GM12878 (cell line): Measurements from ENCODE around the gene NANOS2.

Source experiments
- GABPA ChIP-seq: IDR thresholded peaks from 2 replicates; pipeline ENCODE4 v1.6.1; 2014; ENCODE audit warnings: antibody characterized with exemption, low read depth, mild to moderate bottlenecking, inconsistent platforms
- POLR2A ChIP-seq: IDR thresholded peaks from 2 replicates; pipeline ENCODE4 v1.6.1; 2011; ENCODE audit warnings: low read depth, mild to moderate bottlenecking, low read length
- POLR2AphosphoS5 ChIP-seq: IDR thresholded peaks from 2 replicates; pipeline ENCODE4 v1.6.1; 2011; ENCODE audit warnings: mild to moderate bottlenecking, low read length, inconsistent platforms
- ZNF384 ChIP-seq: IDR thresholded peaks from 2 replicates; pipeline ENCODE4 v1.6.1; 2012; ENCODE audit warnings: low read depth, mild to moderate bottlenecking, low read length, improper control_type of control experiment, borderline replicate concordance
- TF ChIP-seq, protein P1 (sequence below), 3 experiments: IDR thresholded peaks in 2 of 3; conservative IDR thresholded peaks in 1 of 3; 2 replicates each; pipeline ENCODE4 v1.5.1; 2011; ENCODE audit warnings: low read depth in 3 of 3, low read length in 3 of 3, mild to moderate bottlenecking in 3 of 3, control low read depth in 2 of 3, moderate library complexity in 2 of 3, inconsistent platforms in 1 of 3, mixed read lengths in 1 of 3; ENCODE audit not compliant: control insufficient read depth in 2 of 3, insufficient read depth in 1 of 3; ENCODE audit errors: extremely low read depth in 1 of 3

DNA sequence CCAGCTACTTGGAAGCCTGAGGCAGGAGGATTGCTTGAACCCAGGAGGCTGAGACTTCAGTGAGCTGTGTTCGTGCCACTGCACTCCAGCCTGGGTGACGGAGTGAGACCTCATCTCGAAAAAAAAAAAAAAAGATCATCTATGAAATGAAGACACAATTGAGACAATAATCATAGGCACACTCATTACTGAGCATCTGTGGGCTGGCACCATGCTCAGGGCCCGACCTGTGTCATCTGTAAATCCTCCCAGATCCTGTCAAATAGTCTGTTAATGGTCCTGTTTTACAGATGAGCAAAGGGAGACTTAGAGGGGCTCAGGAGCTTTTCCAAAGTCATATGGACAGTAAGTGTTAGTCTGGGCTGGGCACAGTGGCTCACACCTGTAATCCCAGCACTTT is 4.1 kb upstream of the NANOS2 start:
- TF ChIP-seq POLR2A (no peak), POLR2AphosphoS5 (no peak), ZNF384 (no peak), GABPA (no peak)
- TF ChIP-seq, protein P1, sequence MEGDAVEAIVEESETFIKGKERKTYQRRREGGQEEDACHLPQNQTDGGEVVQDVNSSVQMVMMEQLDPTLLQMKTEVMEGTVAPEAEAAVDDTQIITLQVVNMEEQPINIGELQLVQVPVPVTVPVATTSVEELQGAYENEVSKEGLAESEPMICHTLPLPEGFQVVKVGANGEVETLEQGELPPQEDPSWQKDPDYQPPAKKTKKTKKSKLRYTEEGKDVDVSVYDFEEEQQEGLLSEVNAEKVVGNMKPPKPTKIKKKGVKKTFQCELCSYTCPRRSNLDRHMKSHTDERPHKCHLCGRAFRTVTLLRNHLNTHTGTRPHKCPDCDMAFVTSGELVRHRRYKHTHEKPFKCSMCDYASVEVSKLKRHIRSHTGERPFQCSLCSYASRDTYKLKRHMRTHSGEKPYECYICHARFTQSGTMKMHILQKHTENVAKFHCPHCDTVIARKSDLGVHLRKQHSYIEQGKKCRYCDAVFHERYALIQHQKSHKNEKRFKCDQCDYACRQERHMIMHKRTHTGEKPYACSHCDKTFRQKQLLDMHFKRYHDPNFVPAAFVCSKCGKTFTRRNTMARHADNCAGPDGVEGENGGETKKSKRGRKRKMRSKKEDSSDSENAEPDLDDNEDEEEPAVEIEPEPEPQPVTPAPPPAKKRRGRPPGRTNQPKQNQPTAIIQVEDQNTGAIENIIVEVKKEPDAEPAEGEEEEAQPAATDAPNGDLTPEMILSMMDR (IDR thresholded peaks at IDR 0.05 in 2 of 3, conservative IDR thresholded peaks at IDR 0.05 in 1 of 3; ENCODE audit: control insufficient read depth in 2 of 3, extremely low read depth in 1 of 3, insufficient read depth in 1 of 3, low read depth in 3 of 3, low read length in 3 of 3), result no peak
